Occipital lobe (tissue), 2 donors: ENCODE results near the gene CTXND1. TPM values are rescaled to one million over a fixed set of nuclear protein-coding genes. Genes with fewer than 3 reads are reported as not detected.

Experiments used
- DNase-seq: peaks from one replicate; lab custom pipeline; 2025; lab: John Stamatoyannopoulos, UW
- total RNA-seq: library from RNA; depleted of rRNA; stranded (reverse); fragments of >200 nt; gene quantifications from one replicate; pipeline ENCODE4 v1.2.3, GENCODE V29; 2014

The CTXND1 gene
- total RNA-seq, 1 donor from 2014 or later, result 0.31 TPM

DNA sequence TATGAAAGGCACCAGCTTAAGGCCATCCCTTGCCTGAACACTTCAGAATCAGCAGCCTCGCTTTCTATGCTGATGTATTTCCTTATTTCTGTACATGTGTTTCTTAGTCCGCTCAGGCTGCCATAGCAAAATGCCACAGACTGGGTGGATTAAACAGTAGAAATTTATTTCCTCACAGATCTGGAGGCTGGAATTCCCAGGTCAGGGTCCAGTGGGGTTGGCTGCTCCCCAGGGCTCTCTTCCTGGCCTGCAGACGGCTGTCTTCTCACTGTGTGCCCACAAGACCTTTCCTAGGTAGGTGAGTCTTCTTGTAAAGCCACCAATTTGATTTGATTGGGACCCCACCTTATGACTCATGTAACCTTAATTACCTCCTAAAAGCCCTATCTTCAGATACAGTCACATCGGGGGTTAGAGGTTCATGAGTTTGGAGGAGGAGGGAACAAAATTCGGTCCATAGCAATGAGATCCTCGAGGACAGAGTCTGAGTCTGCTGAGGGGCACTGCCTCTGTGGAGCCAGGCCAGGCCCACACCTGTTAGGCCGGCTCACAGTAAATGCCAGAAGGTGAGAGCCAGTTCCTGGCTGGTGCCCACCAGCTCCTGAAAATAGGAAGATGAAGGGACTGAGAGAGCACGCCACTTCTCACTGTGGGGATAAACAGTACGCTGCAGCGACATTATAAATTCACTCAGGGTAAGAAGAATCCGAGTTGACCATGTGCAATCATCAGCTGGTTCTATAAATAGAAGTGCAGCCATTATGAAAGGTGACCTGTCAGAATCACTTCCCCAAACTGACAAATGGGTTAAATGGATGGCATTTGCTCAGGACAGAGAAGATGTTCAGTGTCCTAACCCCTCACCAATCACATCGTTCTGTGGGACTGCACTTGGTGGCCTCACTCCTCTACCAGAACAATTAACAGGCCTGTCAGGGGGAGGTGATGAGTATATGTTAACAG lies 41.1 kb downstream of the CTXND1 start:
- no peak for DNase-seq

DNA sequence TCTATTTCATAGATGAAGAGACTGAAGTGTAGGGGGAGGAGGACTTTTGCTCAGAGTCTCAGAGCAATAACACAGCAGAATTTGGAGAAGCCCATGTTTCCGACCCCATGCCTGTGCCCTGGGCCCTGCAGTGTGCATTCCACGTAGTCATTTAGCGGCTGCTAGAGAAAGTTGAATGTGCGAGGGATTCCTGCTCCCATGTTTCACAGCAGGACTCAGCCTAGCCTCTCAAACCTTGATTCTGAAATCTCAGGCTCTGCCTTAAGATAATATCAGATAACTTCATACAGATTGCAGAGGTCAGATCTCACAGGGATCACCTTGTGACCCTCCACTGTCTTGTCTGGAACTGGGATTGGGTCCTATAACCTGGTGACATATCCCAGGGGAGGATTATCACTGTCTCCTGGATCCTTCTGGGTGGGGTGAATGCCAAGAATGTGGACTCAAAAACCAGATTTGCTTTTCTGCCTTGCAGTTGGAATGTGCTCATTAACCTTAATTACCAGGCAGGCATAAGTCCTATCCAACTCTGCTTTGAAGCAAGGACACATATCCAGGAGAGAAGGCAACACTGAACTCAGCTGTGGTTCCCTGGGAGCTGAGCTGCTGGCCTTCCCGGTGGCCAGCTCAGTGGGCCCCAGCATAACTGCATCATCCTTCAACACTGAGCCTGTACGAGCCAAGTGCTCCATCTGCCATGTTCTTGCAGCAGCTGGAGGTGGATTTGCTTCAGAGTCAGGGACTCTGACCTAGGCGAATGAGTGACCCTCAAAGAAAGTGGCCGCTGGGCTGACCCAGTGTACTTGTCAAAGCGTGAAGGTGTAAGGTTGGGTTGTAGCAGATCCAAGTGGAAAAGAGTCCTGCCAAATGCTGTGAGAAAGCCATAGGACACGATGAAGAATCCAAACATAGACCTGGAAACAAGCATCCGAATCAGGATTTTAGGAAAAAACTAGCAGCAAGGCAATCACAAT lies 43.0 kb downstream of the CTXND1 start:
- no peak for DNase-seq

DNA sequence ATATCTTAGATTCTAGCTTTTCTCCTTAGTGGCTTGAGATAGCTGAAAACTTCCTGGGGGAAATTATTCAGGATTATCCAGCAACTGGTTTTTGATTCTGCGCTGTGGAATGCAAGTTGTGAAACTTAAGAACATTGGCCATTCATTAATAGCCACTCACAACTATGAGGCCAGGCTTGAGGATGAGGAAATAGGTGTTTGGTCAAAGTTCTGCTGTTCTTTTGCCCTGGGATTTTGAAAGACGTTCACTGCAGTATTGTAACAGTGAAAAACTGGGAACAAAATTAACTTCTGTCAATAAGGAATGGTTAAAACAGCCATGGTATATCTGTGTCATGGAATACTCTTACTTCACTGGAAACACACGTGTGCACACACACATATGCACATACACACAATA lies 44.1 kb downstream of the CTXND1 start:
- DNase-seq, result no peak

DNA sequence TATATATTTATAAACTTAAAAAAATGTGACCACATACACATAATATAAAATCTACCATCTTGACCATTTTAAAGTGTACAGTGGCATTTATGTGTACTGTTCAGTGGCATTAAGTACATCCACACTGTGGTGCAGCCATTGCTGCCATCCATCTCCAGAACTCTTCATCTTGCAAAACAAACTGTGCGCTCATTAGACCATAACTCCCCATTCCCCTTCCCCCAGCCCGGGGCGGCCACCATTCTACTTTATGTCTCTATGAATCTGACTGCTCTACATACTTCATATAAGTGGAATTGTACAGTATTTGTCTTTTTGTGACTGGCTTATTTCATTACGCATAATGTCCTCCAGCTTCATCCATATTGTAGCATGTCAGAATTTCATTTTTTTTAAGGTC lies 47.8 kb downstream of the CTXND1 start:
- no peak for DNase-seq

DNA sequence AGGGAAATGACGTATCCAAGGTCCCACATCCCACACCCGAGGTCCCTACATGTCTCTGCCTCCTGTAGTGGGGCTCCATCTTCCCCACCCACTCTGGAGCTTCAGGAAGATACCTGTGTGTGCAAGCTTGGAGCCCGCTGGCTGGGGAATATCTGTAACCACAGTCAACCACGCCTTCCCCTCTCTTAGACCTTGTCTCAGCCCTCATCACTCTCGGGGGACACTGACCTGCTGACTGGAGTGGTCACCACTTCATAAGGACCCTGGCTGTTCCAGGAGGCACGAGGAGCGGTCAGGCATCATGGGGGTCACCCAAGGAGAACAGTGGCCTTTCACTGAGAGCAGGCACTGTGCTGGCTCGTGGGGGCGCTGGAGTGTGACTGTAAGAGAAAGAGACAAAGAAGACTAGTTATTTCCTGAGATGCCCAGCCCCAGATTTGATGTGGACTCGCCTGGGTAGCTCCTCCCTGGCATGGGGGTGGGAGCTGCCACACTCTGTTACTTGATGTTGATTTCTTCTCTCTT lies 48.6 kb downstream of the CTXND1 start:
- DNase-seq, result no peak

DNA sequence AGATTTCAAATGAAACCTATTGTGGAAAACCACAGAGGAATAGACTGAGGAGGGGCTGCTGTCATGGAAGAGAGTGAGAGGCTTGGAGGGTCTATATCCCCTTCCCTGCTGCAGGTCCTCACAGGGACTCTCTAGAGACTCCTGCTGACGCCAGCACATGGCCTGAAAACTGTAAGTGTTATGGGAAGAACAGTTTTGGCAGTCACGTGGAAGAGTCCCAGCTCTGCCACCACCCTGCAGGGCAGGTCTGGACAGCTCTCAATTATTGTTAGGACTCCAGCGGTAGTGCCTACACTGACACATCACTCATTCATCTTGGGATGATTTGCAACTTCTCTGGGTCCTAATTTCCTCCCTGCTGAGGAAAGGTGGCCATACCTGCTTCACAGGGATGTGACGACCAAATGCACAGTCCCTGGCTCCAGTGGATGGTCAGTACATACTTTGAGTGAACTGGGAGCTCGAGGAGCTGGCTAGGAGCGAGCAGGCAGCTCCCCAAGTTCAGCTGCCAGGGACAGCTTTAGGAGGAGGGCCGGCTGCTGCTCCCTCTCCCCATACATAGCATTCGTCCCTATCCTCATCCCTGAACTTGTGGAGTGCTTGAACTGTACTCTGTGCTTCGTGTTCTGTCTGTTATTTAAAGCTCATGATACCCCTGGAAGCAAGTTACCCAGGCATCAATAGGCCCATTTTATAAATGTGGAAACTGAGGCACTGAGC lies 49.2 kb downstream of the CTXND1 start:
- no peak for DNase-seq

DNA sequence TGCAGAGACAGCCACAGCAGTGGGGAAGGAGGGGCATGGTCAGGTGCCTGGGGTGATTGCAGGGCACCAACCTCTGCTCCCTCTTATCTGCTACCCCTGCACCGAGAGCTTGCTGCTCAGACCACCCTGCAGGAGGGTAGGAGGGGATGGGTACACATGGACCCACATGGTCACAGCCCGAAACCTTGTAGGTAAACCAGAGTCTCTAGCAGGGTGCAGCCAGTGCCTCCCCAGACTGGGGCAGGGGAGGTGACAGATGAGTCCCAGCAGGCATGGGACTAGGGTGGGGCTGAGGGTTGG lies 50.0 kb downstream of the CTXND1 start:
- DNase-seq, result no peak

DNA sequence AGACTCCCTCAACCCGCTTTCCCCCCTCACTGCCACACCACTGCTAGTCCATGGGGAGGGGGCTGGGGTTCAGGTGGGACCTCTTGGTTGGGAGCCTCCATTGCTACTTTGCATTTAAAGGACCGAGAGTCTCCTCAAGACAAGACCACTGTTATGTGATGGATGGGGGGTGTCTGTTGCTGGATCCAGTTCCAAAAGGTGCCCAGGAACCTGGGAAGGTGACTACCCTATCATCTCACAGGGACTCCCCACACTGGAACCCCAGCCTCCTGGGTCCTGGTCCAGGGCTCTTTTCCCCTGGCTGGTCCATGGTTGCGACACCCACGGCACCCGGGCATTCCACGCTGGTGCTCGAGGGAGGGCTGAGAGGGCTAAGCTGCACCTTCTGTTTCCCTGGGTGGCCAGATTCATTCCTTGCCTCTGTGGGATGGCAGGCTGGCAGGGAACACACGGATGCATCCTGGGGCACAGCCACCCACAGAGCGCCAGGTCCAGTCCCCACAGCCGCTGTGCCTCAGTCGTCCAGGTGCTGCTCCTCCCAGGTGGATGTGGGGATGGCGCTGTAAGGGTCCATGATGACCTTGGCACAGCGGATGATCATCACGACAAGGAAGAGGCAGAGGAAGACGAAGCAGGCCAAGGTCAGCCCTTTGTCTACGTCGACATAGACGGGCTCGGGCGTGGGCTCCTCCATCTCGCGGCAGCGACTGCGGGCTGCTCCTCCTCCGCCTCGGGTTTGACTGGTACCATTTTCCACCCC lies 50.6 kb downstream of the CTXND1 start:
- DNase-seq, result no peak

DNA sequence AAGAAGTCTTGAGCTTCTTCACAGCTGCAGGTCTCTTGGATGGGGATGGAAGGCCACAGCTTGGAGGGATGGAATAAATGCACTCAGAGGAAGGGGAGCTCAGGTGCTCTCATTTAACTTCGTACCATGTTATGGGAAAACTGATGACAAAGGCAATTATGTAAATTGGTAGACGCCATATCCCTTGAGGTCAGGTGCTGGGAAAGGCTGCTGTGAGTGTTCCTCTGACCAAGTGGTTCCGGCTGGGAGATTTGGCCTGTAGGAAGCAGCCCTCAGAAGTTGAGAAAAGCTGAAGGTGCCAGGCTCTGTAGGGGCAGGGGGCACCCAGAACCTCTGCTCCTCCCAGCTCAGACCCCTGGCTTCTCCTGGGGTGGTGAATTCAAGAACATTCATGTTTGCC lies 52.1 kb downstream of the CTXND1 start:
- no peak for DNase-seq

DNA sequence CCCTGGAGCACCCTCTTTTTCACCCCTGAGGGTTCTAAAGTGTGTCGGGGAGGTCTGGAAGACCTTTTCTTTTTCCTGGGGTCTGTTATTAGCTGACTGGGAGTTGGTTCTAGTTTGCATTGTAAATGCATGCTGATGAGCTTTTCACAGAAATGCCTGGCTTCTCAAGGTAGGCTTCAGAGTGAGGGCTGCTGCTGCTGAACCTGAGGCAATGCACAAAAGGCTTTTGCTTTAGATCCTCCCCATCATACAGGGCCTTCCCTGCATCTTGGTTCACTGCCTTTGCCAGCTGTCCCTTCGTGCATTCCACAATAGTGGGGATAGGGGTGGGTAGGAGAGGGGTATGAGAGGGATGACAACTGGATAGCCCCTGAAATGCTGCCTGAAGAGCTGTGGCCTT lies 52.6 kb downstream of the CTXND1 start:
- DNase-seq, result no peak

DNA sequence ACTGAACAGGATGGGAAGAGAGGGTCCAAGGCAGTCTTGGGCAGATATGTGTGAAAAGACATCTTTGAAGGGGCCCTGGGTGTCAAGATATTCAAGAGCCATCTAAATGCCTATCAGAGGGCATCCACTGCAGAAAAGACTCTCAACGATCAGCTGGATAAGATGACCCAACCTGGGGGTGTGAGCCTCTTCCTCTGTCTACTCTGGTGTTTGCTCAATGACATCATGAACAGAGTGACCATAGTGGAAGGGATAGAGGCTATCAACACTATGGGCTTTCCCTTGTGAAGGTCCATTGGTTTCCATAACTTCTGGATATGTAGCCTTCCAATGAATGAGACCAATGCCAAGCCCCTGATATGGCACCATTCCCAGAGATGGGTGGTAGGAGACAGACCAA lies 57.1 kb downstream of the CTXND1 start:
- no peak for DNase-seq

DNA sequence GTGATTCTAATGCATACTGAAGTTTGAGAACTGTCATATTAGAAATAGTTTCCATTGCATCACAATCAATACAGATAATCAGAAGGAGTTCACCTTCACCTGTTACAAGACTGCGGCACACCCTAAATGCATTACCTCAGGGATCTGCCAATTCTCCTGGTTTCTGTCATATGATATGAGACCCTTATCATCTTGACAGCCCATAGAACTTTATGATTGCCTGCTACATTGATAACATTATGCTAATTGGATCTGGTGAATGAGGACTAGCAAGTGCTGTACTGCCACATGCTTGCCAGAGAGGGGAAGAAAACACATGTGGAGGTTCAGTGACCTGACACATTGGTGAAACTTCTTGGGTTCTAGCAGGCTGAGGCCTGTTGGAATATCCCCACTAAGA lies 57.8 kb downstream of the CTXND1 start:
- no peak for DNase-seq

DNA sequence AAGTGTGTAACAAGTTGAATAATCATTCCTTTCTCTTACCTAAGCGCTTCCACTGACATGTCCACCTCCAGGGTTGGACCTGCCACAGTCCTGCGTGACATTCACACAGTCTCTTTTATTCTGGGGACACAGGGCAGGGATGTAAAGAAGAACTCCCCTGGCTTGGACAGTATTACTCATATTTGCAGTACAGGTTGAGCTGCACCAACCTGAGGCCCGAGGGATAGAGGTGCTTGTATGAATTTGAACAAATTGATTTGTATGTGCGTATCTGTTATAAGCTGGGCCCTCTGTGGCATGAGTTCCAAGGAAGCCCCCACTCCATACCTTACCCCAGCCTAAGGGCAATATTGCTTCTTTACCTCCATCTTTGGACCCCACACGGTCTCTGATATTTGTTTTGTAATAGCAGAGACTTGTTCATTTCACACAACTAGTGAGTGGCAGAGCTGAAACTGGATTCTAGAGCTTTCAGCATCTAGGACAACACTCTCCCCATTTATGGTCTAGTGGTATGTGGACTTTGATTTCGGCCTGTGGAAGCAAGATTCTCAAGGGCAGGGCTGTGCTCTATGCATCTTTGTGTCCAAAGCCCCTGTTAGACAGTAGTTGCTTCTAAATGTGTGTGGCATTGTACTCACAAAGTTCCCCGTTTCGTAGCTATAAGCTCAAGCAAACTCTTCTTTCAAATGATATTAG lies 60.0 kb downstream of the CTXND1 start:
- DNase-seq, result no peak

DNA sequence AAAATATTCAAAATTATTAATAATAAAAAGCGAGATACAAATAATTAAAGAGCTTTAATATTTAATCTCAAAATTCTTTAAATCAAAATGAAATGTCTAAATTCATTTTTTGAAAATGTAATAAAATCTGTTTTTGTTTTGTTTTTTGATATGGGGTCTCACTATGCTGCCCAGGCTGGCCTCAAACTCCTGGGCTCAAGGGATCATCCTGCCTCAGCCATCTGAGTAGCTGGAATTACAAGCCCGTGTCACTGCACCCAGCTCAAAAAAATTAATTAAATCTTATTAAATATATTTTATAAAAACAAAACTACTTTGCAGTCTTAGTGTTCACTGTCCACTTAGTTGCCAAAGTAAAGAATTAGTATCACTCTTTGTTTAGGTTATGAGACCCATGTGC lies 60.8 kb downstream of the CTXND1 start:
- DNase-seq, result no peak

DNA sequence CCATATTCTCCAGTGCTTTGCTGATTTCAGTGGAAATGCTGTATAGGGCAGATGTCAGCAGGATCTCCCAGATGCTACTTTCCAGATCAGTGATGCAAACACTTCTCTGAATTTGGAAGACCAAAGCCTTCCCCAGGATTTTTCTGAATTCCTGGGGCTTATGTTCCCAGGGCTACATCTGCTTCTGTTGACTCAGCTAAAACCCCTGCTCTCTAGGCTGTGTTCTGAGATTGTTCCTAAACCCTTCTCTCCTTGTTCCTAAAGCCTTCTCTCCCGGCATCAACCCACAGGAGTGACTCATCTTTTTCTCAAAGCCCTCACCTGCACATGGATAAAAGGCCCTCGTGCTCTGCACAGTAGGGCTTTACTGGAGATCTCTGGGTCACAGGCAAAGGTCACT lies 63.8 kb downstream of the CTXND1 start:
- DNase-seq, result no peak

DNA sequence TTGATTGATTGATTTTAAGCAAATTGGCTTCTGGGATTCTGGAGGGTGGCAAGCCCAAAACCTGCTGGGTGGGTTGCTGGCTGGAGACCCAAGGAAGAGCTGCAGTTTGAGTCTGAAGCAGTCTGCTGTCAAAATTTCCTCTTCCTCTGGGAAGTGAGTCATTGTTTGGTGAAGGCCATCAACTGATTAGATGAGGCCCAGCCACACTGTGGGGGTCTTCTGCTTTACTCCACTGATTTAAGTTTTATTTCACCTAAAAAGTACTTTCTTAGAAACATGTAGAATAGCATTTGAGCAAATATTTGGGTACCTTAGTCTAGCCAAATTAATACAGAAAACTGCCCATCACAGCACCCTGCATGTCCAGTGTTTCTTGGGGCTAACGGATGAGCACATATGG lies 65.4 kb downstream of the CTXND1 start:
- DNase-seq, result no peak

DNA sequence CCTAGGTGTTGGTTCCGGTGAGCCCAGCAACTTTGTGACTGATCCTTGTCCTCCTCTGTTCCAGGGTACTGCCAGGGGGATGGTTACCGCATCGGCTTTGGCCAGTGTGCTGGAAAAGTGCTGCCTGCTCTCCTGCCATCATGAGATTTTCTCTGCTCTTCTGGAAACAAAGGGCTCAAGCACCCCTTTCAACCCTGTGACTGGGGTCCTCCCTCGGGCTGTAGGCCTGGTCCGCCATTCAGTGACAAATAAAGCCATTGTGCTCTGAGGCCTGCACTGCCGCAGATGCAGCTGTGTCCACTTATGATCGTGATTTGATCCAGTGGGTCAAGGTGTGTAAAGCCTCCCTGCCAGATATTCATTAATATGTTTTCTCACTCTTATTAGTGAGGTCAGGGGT lies 65.9 kb downstream of the CTXND1 start:
- DNase-seq, result no peak

DNA sequence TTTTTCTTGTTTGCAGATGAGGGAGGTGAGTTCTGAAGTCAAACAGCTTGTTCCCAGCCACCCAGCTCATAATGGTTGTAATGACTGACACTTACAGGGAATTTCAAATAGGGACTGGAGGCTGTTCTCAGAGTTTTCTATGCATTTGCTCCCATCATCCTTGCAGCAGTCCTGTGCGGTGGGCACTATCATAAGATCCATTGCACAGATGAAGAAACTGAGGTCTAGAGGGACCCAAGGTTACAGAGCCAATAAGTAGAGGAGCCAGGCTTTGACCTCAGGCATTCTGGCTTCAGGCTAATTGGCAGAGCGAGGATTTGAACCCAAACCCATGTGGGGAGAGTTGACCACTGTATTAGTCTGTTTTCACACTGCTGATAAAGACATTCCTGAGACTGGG lies 66.9 kb downstream of the CTXND1 start:
- no peak for DNase-seq

DNA sequence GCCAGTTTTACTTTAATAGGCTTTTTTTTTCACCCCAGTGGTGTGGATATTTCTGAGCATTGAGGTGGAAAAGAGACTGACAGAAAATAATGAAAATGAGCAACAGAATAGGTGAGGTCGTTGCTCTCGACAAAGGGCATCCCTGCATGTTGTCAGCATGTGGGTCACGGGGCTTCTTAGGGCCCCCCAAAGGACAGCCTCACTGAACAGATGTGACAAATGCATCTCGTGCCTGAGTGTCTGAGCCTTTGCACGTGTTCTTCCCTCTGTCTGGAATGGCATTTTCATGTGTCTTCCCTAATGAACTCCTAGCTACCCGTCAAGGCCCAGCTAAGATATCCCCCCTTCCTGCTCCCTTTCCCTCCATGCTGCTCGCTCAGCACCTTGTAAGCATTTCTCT lies 67.5 kb downstream of the CTXND1 start:
- DNase-seq, result no peak

DNA sequence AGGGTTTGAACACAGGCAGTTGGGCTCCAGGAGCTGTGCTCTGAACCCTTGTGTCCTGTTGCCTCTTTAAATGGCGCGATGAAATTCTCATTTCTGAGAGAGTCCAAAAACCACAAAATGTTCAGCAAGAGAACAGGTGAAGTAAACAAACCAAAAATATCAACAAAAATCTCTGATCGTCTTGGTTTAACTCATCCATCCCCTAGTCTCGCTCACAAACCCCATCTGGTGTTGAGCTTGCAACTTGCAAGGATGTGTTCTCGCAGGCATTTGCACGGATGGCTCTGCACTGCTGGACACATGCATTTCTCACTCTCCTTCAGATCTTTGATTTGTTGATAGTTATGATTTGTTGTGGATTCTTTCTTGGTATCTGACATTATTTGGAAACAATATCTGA lies 68.1 kb downstream of the CTXND1 start:
- DNase-seq, result no peak
